Hematopoietic multipotent progenitor cell treated with erythropoietin and hydrocortisone succinate and interleukin-3 and kit ligand, for 8 days (in vitro differentiated cells): ENCODE data around the gene PCDHGC5.

Experiments used
- DNase-seq: peaks from one replicate; pipeline ENCODE4 v3.0.0-alpha.2; 2015

Gene PCDHGC5

GRCh38 chr5:141534492-141535213 is 45.8 kb downstream of the PCDHGC5 start:
- DNase-seq: no peak
